GM15510 (cell line): ENCODE data around the gene VSTM2B.

Experiments
- POLR2A ChIP-seq: IDR thresholded peaks from 3 replicates; pipeline ENCODE4 v1.6.1; 2011; ENCODE audit warnings: borderline replicate concordance; ENCODE audit not compliant: insufficient read length; ENCODE audit errors: extremely low read depth

The VSTM2B gene

GRCh38 chr19:29588095-29588494, 62.3 kb downstream of the VSTM2B start:
- TF ChIP-seq POLR2A = no peak

DNA sequence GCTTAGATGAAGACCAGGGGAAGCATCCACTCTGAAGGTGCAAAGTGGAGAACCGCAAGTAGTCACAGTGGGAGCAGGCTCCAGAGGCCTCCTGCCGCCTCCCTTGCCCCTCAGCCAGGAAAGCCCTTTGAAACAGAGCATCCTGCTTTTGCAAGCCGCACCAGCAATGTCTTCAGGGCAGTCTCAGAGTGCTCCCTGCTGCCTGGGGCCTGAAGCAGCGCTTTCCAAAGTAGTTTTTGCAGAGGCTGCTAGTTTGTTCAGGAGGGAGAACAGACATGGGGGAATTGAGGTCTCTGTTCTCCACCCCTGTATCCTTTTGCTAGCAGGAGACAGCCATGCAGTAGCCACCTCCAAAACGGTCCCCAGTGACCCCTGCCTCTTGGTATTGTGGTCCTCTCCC, 64.5 kb downstream of the VSTM2B start:
- no peak for TF ChIP-seq POLR2A

DNA sequence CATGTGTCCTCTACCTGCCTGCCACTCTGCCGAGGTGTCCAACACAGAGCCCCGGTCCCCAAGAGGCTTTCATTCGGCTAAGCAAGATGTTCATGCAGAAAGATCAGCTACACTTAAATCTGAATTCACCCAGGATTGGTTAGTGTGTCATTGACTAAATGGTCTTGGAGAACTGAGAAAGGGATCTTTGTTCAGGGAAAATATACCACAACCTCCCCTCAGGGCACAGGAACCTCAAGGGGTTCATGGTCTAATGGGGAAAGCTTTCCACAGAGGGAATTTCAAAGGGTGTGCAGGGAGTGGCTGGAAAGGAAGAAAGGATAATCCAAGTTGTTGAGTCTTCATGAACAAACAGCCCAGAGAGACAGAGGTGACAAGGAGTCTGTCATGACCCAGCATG, 65.9 kb downstream of the VSTM2B start:
- no peak for TF ChIP-seq POLR2A

DNA sequence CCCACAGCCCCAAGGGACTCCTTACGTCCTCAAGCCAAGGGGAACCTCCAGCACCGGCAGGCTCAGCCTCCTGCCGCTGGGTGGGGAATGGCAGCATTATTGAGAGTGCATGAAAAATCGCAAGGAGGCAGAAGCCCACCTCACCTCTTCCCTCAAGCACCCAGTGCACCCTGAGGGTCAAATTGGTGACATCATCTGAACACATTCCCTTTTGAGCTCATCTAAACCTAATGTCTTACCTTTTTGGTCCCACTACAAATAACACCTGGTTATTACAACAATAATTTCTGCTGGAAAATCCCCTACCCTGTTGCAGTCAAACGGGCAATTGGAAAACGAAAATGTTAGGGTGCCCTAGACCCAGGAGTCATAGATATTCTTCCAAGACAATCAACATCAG, 68.1 kb downstream of the VSTM2B start:
- no peak for TF ChIP-seq POLR2A

- no peak for TF ChIP-seq POLR2A
Observed at GRCh38 chr19:29596080-29596727, 70.4 kb downstream of the VSTM2B start.

DNA sequence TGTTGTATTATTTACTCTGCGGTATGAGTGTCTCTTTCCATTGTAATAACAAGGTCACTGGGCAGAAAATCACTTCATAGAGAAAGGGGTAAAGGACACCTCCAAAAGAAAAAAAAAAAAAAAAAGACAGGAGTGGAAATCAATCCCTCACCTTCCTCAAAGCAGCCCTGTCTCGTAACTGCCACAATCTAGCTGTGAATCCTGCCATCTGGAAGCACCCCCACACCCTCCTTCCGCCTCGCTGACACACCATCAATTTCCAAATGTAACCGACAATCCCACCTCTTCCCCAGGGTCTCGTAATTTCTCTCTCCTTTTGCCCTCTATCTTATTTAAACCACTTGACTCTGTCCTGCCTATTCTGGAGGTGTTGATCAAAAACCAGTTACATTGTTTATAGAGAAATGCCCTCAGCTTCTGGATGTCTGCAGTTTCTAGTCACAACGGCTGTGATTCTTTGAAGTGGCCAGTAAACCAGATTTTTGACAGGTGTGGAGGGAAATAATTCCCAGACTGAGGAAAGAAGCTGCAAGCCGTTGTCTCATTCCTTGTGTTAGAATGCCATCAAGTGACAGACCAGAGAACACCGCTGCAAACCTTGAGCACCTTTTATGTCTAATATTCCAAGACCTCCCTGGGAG, 71.2 kb downstream of the VSTM2B start:
- TF ChIP-seq POLR2A = no peak

DNA sequence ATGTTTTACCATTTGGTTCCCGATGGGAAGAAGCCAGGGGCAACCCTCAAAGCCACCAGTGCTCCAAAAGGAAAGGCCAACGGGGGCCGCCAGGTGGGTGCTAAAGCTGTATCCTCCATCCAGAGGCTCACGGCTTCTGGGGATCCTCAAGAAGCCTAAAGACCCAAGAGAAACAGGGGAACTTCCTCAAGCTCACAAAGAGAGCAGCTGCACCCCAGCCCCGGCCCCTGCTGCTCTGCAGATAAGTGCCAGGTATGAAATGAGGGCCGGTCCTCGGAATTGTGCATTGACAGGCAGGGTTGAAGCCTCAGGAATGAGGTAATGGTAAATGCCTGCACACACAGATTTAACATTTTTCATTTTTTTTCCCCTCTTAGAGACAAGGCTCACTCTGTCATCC, 72.2 kb downstream of the VSTM2B start:
- TF ChIP-seq POLR2A = no peak

DNA sequence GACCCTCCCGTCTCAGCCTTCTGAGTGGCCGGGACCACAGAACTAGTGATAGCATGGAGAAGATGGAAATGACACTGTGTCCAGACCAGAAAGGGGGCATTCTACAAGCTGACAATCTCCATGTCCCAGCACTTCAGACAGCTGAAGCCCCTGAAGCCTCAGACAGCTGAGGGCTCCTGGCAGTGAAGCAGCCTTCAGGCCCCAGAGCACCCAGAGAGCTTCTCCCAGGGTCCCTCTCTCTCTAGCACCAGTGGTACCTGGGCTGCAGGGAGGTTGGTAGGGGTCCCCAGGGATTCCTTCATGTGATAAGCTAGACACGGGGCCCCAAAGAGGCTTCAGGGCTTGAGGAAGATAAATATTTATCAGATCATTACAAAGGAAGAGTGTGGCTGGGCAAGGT, 72.7 kb downstream of the VSTM2B start:
- no peak for TF ChIP-seq POLR2A

DNA sequence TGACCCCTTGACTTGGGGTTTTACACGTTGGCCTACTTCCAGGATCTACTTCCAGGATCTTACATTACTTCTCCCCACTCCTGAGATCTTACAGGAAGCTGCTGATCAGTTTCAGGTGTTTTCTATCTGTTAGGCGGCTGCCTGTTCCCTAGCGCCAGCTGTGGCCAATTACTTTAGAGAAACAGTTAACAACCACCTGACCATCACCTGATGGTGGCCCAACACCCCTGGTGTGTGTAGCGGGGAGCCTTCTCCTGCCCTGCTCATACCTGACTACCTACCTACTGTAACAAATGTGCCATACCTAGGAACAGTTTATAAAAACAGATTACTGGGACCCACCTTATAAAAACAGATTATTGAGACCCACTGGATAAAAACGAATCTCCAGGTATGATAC, 77.5 kb downstream of the VSTM2B start:
- no peak for TF ChIP-seq POLR2A

- peak; percentile 95 for TF ChIP-seq POLR2A
Observed at GRCh38 chr19:29605653-29606419, 80.0 kb downstream of the VSTM2B start, which contains the start of gene POP4. Gene POP4 (plus strand): TSS chr19:29606283. CDS start chr19:29606319, 36 bp downstream.

DNA sequence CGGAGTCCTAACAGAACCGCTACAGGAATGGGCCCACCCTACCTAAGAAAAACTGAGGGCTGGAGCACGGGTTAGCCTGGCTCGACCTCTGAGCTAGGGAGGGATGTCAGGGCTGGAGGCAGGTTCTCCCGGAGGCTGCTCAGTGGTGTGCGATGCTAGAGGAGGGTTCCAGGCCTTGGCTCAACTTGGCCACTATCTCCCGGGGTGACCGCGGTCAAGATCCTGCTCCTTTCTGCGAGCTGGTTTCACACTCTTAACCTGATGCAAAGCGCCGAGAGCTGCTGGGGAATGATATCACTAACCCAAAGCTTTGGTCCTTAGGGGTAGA, 80.6 kb downstream of the VSTM2B start:
- TF ChIP-seq POLR2A = no peak

GRCh38 chr19:29609636-29610035, 83.8 kb downstream of the VSTM2B start:
- no peak for TF ChIP-seq POLR2A

- TF ChIP-seq POLR2A = no peak
Observed at GRCh38 chr19:29610213-29610573, 84.4 kb downstream of the VSTM2B start.

GRCh38 chr19:29610574-29611271, 84.9 kb downstream of the VSTM2B start:
- no peak for TF ChIP-seq POLR2A

DNA sequence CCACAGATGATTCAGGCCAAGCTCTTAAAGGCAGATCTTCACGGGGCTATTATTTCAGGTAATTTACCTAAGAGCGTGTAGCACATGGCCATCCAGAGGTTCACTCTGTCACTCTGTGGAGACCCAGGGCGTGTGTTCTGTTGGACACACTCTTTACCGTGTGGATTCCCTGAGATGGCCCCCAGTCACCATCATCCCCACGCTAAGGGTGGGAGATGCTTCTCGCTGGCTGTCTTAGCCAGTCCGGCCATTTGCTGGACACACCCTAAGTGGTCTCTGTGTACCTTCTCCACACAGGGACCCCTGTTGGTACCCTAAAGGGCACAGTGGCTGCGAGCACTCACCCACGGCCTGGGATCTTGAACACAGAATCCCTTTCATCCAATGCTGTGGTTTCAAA, 86.3 kb downstream of the VSTM2B start:
- TF ChIP-seq POLR2A = no peak
